Endometrial microvascular endothelial cells (primary cell): ENCODE results near the gene NPM1. TPM values are rescaled to one million over a fixed set of nuclear protein-coding genes. Genes with fewer than 3 reads are reported as not detected.

Source experiments
- total RNA-seq: library from RNA; depleted of rRNA; stranded (reverse); fragments of >200 nt; gene quantifications from one replicate; pipeline ENCODE4 v1.2.3, GENCODE V29; 2015; ENCODE audit errors: inconsistent ontology term

NPM1 gene
- total RNA-seq, 1 donor from 2014 or later: 1,447 TPM

Other genes with a start within 250 kb of the NPM1 start
- gene TLX3, start 78.6 kb upstream of the NPM1 start, total RNA-seq: not detected
- not detected for gene FGF18, start 31.8 kb downstream of the NPM1 start, total RNA-seq